MM.1S (cell line): ENCODE measurements around the gene SWI5.
"Not testable (repeated sequence)": the region's sequence is repeated elsewhere in the genome, so short reads cannot be mapped to it uniquely, and the experiment has no call there.

Experiments
- DNase-seq: peaks from one replicate; pipeline ENCODE4 v3.0.0-alpha.2; 2015
- H2AFZ ChIP-seq: fragments of 300-600 bp; sonication (generic); 2 replicates; pipeline ENCODE4 v1.6.0; 2016; ENCODE audit warnings: antibody characterized with exemption, low read length
- H3F3A ChIP-seq: fragments of 300-600 bp; sonication (generic); 2 replicates; pipeline ENCODE4 v1.6.1; 2016; ENCODE audit warnings: mild to moderate bottlenecking, antibody characterized with exemption, low read length, moderate library complexity, mixed read lengths; ENCODE audit not compliant: insufficient read depth
- H3K27ac ChIP-seq: fragments of 300-600 bp; sonication (generic); 2 replicates; pipeline ENCODE4 v1.5.1; 2016; ENCODE audit warnings: mild to moderate bottlenecking, low read length
- H3K27me3 ChIP-seq: fragments of 300-600 bp; sonication (generic); replicated peaks from 2 replicates; pipeline ENCODE4 v1.6.0; 2016; ENCODE audit warnings: low read length; ENCODE audit not compliant: insufficient read depth
- H3K36me3 ChIP-seq: fragments of 300-600 bp; sonication (generic); replicated peaks from 2 replicates; pipeline ENCODE4 v1.6.1; 2016; ENCODE audit warnings: mild to moderate bottlenecking, low read length, mixed read lengths; ENCODE audit not compliant: insufficient read depth
- H3K4me1 ChIP-seq: fragments of 300-600 bp; sonication (generic); 2 replicates; pipeline ENCODE4 v1.6.1; 2016; ENCODE audit warnings: low read length, mixed read lengths
- H3K4me2 ChIP-seq: fragments of 300-600 bp; sonication (generic); 2 replicates; pipeline ENCODE4 v1.6.0; 2016; ENCODE audit warnings: low read depth, low read length
- H3K4me3 ChIP-seq: fragments of 300-600 bp; sonication (generic); 2 replicates; pipeline ENCODE4 v1.5.1; 2016; ENCODE audit warnings: low read length, mixed read lengths
- H3K79me2 ChIP-seq: fragments of 300-600 bp; sonication (generic); 2 replicates; pipeline ENCODE4 v1.6.1; 2016; ENCODE audit warnings: mixed run types, low read length, mixed read lengths
- H3K9ac ChIP-seq: fragments of 300-600 bp; sonication (generic); 2 replicates; pipeline ENCODE4 v1.6.1; 2016; ENCODE audit warnings: low read length, mixed read lengths
- H3K9me2 ChIP-seq: fragments of 300-600 bp; sonication (generic); replicated peaks from 2 replicates; pipeline ENCODE4 v1.6.1; 2016; ENCODE audit warnings: mild to moderate bottlenecking, low read length, mixed read lengths; ENCODE audit not compliant: insufficient read depth
- H3K9me3 ChIP-seq: fragments of 300-600 bp; sonication (generic); replicated peaks from 2 replicates; pipeline ENCODE4 v1.6.1; 2016; ENCODE audit warnings: mild to moderate bottlenecking, low read length, mixed read lengths; ENCODE audit not compliant: insufficient read depth
- H4K20me1 ChIP-seq: fragments of 300-600 bp; sonication (generic); 2 replicates; pipeline ENCODE4 v1.6.1; 2016; ENCODE audit warnings: mild to moderate bottlenecking, low read length, moderate library complexity, mixed read lengths; ENCODE audit not compliant: insufficient read depth
- CTCF ChIP-seq: fragments of 300-600 bp; sonication (generic); IDR thresholded peaks from 2 replicates; pipeline ENCODE4 v1.5.1; 2016; ENCODE audit warnings: antibody characterized with exemption, low read length, mixed read lengths
- EZH2 ChIP-seq: fragments of 300-600 bp; sonication (generic); optimal IDR thresholded peaks from 2 replicates; pipeline ENCODE3; 2017; ENCODE audit warnings: low read depth, mild to moderate bottlenecking, antibody characterized with exemption, low read length, mixed read lengths
- EZH2phosphoT487 ChIP-seq: fragments of 300-600 bp; sonication (generic); IDR thresholded peaks from 2 replicates; pipeline ENCODE4 v1.6.1; 2018; ENCODE audit warnings: antibody characterized with exemption, low read length

SWI5 gene

GRCh38 chr9:128276008-128276573 is at the start of gene SWI5:
SWI5 (plus strand) TSS chr9:128276276.
- TF ChIP-seq CTCF: no peak
- no peak for TF ChIP-seq EZH2phosphoT487
- no peak for TF ChIP-seq EZH2
- Histone ChIP-seq H3K4me2 (peak within 1 kb of the TSS; percentile 91), H3F3A (no peaks in the 10 kb centered on the region; the same call in 1 of the 2 replicates), H3K36me3 (no peaks in the 10 kb centered on the region), H3K79me2 (peaks cover 25% of the 10 kb centered on the region), H4K20me1 (no peaks in the 10 kb centered on the region), H3K27me3 (no peaks in the 10 kb centered on the region), H2AFZ (peak within 1 kb of the TSS; percentile 90), H3K9me2 (no peaks in the 10 kb centered on the region), H3K27ac (peak within 1 kb of the TSS; percentile 19; the same call in 1 of the 2 replicates), H3K4me3 (peak within 1 kb of the TSS; percentile 93), H3K9ac (peak within 1 kb of the TSS; percentile 91), H3K4me1 (peaks cover 5% of the 10 kb centered on the region; the same call in 1 of the 2 replicates), H3K9me3 (no peaks in the 10 kb centered on the region)
- DNase-seq: peak; percentile 99

DNA sequence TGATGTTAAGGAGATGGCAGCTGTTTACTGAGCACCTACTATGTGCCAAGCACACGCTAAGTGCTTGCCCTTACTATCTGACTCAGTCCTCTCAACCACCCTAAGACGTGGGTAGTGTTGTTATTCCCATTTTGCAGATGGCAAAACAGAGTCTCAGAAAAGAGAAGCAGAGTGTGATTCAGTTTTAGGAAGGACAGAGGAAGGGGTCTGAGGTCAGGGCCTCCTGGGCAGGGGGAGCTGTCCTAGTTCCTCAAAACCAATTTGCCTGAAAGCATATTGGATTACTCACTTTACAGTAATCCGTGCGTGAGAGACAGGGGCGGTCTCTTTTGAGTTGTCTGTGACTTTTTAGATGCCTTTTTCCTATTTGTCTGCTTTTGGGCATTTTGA is 49.7 kb upstream of the SWI5 start:
- Histone ChIP-seq H3K4me2 (no peak overlapping the region), H3K4me3 (no peak overlapping the region), H3F3A (no peaks in the 10 kb centered on the region), H3K27me3 (peaks cover 51% of the 10 kb centered on the region), H3K79me2 (no peaks in the 10 kb centered on the region), H2AFZ (no peak overlapping the region), H3K9me3 (no peaks in the 10 kb centered on the region), H3K27ac (no peak overlapping the region), H3K9ac (no peak overlapping the region), H3K9me2 (no peaks in the 10 kb centered on the region), H3K4me1 (no peaks in the 10 kb centered on the region), H3K36me3 (no peaks in the 10 kb centered on the region), H4K20me1 (no peaks in the 10 kb centered on the region)
- DNase-seq: no peak
- no peak for TF ChIP-seq CTCF
- no peak for TF ChIP-seq EZH2phosphoT487
- no peak for TF ChIP-seq EZH2

DNA sequence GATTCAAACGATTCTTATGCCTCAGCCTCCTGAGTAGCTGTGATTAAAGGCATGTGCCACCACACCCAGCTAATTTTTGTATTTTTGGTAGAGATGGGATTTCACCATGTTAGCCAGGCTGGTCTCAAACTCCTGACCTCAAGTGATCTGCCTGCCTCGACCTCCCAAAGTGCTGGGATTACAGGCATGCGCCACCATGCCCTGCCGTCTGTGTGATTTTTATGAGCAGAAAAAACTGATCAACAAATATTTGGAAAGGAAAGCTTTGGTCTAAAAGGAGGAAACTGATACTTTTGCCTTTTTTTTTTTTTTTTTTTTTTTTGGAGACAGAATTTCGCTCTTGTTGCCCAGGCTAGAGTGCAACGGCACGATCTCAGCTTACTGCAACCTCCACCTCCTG is 45.2 kb upstream of the SWI5 start:
- not testable (repeated sequence) for H2AFZ ChIP-seq, H3F3A ChIP-seq, H3K9ac ChIP-seq, H3K36me3 ChIP-seq, H4K20me1 ChIP-seq, H3K79me2 ChIP-seq, DNase-seq, H3K4me1 ChIP-seq, H3K9me2 ChIP-seq, H3K27ac ChIP-seq, H3K4me2 ChIP-seq, H3K4me3 ChIP-seq, H3K9me3 ChIP-seq
- peaks cover 57% of the 10 kb centered on the region for H3K27me3 ChIP-seq

GRCh38 chr9:128231638-128232527 is 44.2 kb upstream of the SWI5 start:
- H3K9me3 ChIP-seq: no peaks in the 10 kb centered on the region
- DNase-seq: no peak
- H3K4me1 ChIP-seq: no peaks in the 10 kb centered on the region
- peaks cover 54% of the 10 kb centered on the region for H3K27me3 ChIP-seq
- no peaks in the 10 kb centered on the region for H3K9me2 ChIP-seq
- H3K4me2 ChIP-seq: no peak overlapping the region
- H3K9ac ChIP-seq: no peak overlapping the region
- H3F3A ChIP-seq: no peaks in the 10 kb centered on the region
- no peak overlapping the region for H3K4me3 ChIP-seq
- TF ChIP-seq CTCF: no peak
- no peak for TF ChIP-seq EZH2phosphoT487
- TF ChIP-seq EZH2: no peak
- H4K20me1 ChIP-seq: no peaks in the 10 kb centered on the region
- H3K36me3 ChIP-seq: no peaks in the 10 kb centered on the region
- no peak overlapping the region for H3K27ac ChIP-seq
- H2AFZ ChIP-seq: no peak overlapping the region
- H3K79me2 ChIP-seq: no peaks in the 10 kb centered on the region
